ENCODE results near the gene HK1.

Gene HK1

DNA sequence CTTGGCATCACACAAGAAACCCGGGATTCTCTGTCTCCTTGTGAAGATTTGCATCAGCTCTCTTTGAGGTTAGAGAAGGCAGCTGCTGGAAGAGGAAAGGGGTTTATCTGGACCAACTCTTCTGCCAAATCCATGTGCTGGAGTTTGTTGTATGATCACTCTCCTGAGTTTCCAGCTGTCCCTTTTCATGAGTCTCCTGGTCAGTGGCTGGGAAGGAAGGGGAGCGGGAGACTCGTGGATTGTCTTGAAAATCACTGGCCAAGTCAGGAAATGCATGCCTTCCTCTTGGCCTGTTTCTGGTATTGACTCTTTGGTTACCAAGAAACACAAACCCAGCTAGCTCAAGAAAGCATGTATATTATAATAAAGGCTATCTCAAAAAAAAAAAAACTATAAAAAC is 99.6 kb downstream of the HK1 start:
- no peak overlapping the region for H3K4me3 ChIP-seq (ENCODE audit: insufficient read depth, low read depth, low read length, poor library complexity, severe bottlenecking)
- H3K27ac ChIP-seq (ENCODE audit: insufficient read depth, low read length, poor library complexity, severe bottlenecking), result no peak overlapping the region
- no peaks in the 10 kb centered on the region for H3K9me3 ChIP-seq (ENCODE audit: control insufficient read depth, low read length)
- no peak for DNase-seq
- peaks cover 83% of the 10 kb centered on the region for H3K36me3 ChIP-seq (ENCODE audit: control insufficient read depth, insufficient read depth, low read length)
- no peaks in the 10 kb centered on the region for H3K27me3 ChIP-seq (replicated peaks; ENCODE audit: control insufficient read depth, insufficient read depth, low read length, poor library complexity, severe bottlenecking)
- no peaks in the 10 kb centered on the region for H3K4me1 ChIP-seq (ENCODE audit: control insufficient read depth, insufficient read depth, low read length, poor library complexity, severe bottlenecking)

DNA sequence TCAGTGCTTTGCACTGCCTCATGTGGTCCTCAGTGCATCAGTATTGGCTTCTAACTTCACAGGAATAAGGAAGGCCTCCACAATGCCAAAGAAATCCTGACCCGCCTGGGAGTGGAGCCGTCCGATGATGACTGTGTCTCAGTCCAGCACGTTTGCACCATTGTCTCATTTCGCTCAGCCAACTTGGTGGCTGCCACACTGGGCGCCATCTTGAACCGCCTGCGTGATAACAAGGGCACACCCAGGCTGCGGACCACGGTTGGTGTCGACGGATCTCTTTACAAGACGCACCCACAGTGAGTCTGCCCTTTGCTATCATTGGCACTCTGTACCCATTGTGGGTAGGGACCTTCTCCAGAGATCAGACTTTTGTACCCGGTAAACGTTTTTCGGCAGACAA is 101.5 kb downstream of the HK1 start:
- H3K27me3 ChIP-seq (replicated peaks; ENCODE audit: control insufficient read depth, insufficient read depth, low read length, poor library complexity, severe bottlenecking), result no peaks in the 10 kb centered on the region
- no peaks in the 10 kb centered on the region for H3K4me1 ChIP-seq (ENCODE audit: control insufficient read depth, insufficient read depth, low read length, poor library complexity, severe bottlenecking)
- peaks cover 83% of the 10 kb centered on the region for H3K36me3 ChIP-seq (ENCODE audit: control insufficient read depth, insufficient read depth, low read length)
- H3K9me3 ChIP-seq (ENCODE audit: control insufficient read depth, low read length), result no peaks in the 10 kb centered on the region
- H3K4me3 ChIP-seq (ENCODE audit: insufficient read depth, low read depth, low read length, poor library complexity, severe bottlenecking), result no peak overlapping the region
- no peak for DNase-seq
- no peak overlapping the region for H3K27ac ChIP-seq (ENCODE audit: insufficient read depth, low read length, poor library complexity, severe bottlenecking)

DNA sequence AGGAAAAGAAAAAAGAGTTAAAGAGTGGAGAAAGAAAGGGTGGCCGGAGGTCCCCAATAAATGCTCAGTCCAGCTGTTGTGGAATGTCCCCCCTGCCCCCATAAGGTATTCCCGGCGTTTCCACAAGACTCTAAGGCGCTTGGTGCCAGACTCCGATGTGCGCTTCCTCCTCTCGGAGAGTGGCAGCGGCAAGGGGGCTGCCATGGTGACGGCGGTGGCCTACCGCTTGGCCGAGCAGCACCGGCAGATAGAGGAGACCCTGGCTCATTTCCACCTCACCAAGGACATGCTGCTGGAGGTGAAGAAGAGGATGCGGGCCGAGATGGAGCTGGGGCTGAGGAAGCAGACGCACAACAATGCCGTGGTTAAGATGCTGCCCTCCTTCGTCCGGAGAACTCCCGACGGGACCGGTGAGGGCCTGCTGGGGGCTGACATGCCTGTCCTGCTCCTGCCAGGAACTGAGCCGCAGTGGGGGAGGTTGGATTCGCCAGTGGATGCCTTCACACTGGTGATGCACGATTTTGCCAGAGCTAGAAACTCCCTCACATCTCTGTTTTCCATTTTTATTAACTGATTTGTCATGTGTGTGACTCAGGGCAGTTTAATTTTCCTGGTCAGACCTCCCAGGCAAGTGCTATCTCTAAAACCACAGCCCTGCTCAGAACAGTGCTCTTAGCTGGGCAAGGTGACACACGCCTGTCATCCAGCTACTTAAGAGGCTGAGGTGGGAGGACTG is 104.3 kb downstream of the HK1 start:
- Histone ChIP-seq H3K4me1 (ENCODE audit: control insufficient read depth, insufficient read depth, low read length, poor library complexity, severe bottlenecking) (no peaks in the 10 kb centered on the region), H3K27ac (ENCODE audit: insufficient read depth, low read length, poor library complexity, severe bottlenecking) (no peak overlapping the region), H3K9me3 (ENCODE audit: control insufficient read depth, low read length) (no peaks in the 10 kb centered on the region), H3K36me3 (ENCODE audit: control insufficient read depth, insufficient read depth, low read length) (peaks cover 82% of the 10 kb centered on the region), H3K4me3 (ENCODE audit: insufficient read depth, low read depth, low read length, poor library complexity, severe bottlenecking) (no peak overlapping the region), H3K27me3 (replicated peaks; ENCODE audit: control insufficient read depth, insufficient read depth, low read length, poor library complexity, severe bottlenecking) (no peaks in the 10 kb centered on the region)
- no peak for DNase-seq

DNA sequence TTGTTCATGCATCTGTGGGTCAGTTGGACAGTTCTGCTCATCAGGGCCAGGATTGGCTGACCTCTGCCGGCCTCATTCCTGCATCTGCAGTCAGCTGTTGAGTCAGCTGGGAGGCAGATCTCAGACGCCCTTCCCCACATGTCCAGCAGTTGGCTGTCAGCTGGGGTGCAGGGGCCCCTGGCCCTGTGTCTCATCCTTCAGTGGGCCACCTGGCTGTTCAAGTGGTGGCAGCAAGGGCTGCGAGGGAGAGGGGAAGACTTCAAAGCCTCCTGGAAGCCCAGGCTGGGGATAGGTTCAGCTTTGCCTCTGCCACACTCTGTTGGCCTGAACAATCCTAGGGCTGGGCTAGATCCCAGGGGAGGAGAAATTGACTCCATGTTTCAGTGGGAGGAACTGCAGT is 105.3 kb downstream of the HK1 start:
- Histone ChIP-seq H3K27ac (ENCODE audit: insufficient read depth, low read length, poor library complexity, severe bottlenecking) (no peak overlapping the region), H3K36me3 (ENCODE audit: control insufficient read depth, insufficient read depth, low read length) (peaks cover 85% of the 10 kb centered on the region), H3K4me1 (ENCODE audit: control insufficient read depth, insufficient read depth, low read length, poor library complexity, severe bottlenecking) (no peaks in the 10 kb centered on the region), H3K4me3 (ENCODE audit: insufficient read depth, low read depth, low read length, poor library complexity, severe bottlenecking) (no peak overlapping the region), H3K27me3 (replicated peaks; ENCODE audit: control insufficient read depth, insufficient read depth, low read length, poor library complexity, severe bottlenecking) (no peaks in the 10 kb centered on the region), H3K9me3 (ENCODE audit: control insufficient read depth, low read length) (no peaks in the 10 kb centered on the region)
- no peak for DNase-seq

DNA sequence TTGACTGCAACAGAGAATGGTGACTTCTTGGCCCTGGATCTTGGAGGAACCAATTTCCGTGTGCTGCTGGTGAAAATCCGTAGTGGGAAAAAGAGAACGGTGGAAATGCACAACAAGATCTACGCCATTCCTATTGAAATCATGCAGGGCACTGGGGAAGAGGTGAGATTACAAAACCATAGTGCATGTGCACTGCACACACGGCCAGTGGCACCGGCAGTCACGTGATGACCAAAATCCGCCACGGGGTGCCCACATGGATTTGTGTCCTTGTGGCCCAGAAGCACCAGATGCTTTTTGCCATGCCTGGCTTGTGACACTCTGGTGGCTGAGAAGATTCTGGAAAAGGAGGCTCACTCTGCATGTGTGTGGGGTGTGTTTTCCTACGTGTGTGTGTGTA is 106.0 kb downstream of the HK1 start:
- DNase-seq, result no peak
- Histone ChIP-seq H3K9me3 (ENCODE audit: control insufficient read depth, low read length) (no peaks in the 10 kb centered on the region), H3K27ac (ENCODE audit: insufficient read depth, low read length, poor library complexity, severe bottlenecking) (no peak overlapping the region), H3K27me3 (replicated peaks; ENCODE audit: control insufficient read depth, insufficient read depth, low read length, poor library complexity, severe bottlenecking) (no peaks in the 10 kb centered on the region), H3K36me3 (ENCODE audit: control insufficient read depth, insufficient read depth, low read length) (peaks cover 91% of the 10 kb centered on the region), H3K4me3 (ENCODE audit: insufficient read depth, low read depth, low read length, poor library complexity, severe bottlenecking) (no peak overlapping the region), H3K4me1 (ENCODE audit: control insufficient read depth, insufficient read depth, low read length, poor library complexity, severe bottlenecking) (no peaks in the 10 kb centered on the region)

DNA sequence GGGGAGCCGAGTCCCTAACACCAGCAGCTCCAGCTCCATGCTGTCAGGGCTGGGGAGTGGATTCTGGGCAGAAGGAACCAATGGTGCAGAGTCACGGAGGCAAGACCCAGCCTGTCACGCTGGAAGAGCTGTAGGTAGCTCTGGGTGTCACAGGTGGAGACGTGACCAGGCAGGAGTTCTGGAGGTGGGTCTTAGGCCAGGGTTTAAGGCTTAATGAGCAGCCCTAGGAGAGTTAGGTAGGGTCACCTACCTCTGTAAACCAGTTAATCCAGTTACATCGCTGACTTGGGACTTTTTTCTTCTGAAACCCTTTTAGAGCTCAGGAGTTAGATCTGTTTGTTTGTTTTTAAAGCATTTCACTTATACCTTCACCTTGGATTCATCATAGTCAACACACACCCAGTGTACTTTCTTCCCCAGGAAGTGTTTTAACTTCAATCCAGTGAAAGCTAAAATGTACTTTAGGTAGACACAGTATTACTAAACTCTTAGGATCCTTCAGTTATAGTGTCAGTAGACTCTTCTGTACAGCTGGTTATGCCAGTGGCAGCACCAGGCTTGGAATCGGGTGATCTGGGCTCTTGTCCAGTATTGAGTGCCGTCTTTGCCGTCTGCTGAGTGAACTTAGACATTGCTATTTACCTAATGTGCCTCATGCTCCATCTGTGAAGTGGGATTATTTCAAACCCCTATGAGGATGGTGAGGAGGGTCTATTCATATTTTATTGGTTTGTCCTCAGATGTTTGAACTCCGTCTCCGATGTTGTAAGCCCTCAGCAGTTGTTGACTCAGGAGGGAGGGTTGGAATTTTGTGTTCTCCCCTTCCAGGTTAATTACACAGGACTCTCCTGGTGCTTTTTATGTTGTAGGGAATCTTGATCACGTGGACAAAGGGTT is 107.4 kb downstream of the HK1 start:
- Histone ChIP-seq H3K27ac (ENCODE audit: insufficient read depth, low read length, poor library complexity, severe bottlenecking) (no peak overlapping the region), H3K36me3 (ENCODE audit: control insufficient read depth, insufficient read depth, low read length) (peaks cover 91% of the 10 kb centered on the region)

DNA sequence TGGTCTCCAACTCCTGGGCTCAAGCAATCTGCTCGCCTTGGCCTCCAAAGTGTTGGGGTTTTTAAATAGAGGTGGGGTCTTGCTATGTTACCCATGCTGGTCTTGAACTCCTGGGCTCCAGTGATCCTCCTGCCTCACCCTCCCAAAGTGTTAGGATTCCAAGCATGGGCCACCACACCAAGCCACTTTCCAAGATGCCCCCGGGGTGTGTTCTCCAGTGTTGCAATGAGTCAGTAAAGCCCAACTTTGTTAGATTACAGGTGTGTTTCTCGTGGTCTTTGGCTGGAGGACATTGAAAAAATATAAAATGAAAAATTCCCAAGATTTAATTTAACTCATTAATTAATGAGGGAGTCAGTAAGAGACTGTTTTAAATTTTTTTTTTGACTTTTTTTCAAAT is 109.2 kb downstream of the HK1 start:
- Histone ChIP-seq H3K4me1 (ENCODE audit: control insufficient read depth, insufficient read depth, low read length, poor library complexity, severe bottlenecking) (peaks cover 5% of the 10 kb centered on the region), H3K27me3 (replicated peaks; ENCODE audit: control insufficient read depth, insufficient read depth, low read length, poor library complexity, severe bottlenecking) (no peaks in the 10 kb centered on the region), H3K36me3 (ENCODE audit: control insufficient read depth, insufficient read depth, low read length) (peaks cover 85% of the 10 kb centered on the region), H3K9me3 (ENCODE audit: control insufficient read depth, low read length) (no peaks in the 10 kb centered on the region), H3K4me3 (ENCODE audit: insufficient read depth, low read depth, low read length, poor library complexity, severe bottlenecking) (no peak overlapping the region), H3K27ac (ENCODE audit: insufficient read depth, low read length, poor library complexity, severe bottlenecking) (no peak overlapping the region)
- no peak for DNase-seq

More for the DNA sequence above, 107.4 kb downstream of the HK1 start:
- Histone ChIP-seq H3K9me3 (ENCODE audit: control insufficient read depth, low read length) (no peaks in the 10 kb centered on the region), H3K4me1 (ENCODE audit: control insufficient read depth, insufficient read depth, low read length, poor library complexity, severe bottlenecking) (no peaks in the 10 kb centered on the region), H3K4me3 (ENCODE audit: insufficient read depth, low read depth, low read length, poor library complexity, severe bottlenecking) (no peak overlapping the region), H3K27me3 (replicated peaks; ENCODE audit: control insufficient read depth, insufficient read depth, low read length, poor library complexity, severe bottlenecking) (no peaks in the 10 kb centered on the region)
- no peak for DNase-seq

DNA sequence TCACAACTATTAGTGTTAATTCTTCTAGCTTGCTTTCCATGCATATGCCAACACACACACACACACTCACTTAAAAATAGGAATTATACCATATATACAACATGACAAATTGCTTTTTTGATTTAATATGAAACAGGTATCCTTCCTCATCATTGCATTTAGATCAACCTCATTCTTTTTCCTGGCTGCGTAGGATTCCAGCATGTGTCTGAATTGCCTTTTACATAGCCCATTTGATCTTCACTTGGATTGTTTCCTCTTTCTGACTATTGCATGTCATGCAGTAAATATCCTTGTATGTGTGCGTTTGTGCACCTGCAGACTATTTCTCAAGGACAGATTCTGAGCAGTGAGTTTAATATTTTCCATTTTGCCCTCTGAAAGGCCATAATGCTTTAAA is 110.2 kb downstream of the HK1 start:
- no peak overlapping the region for H3K4me3 ChIP-seq (ENCODE audit: insufficient read depth, low read depth, low read length, poor library complexity, severe bottlenecking)
- H3K9me3 ChIP-seq (ENCODE audit: control insufficient read depth, low read length), result no peaks in the 10 kb centered on the region
- H3K27ac ChIP-seq (ENCODE audit: insufficient read depth, low read length, poor library complexity, severe bottlenecking), result no peak overlapping the region
- no peak for DNase-seq
- H3K36me3 ChIP-seq (ENCODE audit: control insufficient read depth, insufficient read depth, low read length), result peaks cover 78% of the 10 kb centered on the region
- no peaks in the 10 kb centered on the region for H3K27me3 ChIP-seq (replicated peaks; ENCODE audit: control insufficient read depth, insufficient read depth, low read length, poor library complexity, severe bottlenecking)
- peaks cover 6% of the 10 kb centered on the region for H3K4me1 ChIP-seq (ENCODE audit: control insufficient read depth, insufficient read depth, low read length, poor library complexity, severe bottlenecking)

DNA sequence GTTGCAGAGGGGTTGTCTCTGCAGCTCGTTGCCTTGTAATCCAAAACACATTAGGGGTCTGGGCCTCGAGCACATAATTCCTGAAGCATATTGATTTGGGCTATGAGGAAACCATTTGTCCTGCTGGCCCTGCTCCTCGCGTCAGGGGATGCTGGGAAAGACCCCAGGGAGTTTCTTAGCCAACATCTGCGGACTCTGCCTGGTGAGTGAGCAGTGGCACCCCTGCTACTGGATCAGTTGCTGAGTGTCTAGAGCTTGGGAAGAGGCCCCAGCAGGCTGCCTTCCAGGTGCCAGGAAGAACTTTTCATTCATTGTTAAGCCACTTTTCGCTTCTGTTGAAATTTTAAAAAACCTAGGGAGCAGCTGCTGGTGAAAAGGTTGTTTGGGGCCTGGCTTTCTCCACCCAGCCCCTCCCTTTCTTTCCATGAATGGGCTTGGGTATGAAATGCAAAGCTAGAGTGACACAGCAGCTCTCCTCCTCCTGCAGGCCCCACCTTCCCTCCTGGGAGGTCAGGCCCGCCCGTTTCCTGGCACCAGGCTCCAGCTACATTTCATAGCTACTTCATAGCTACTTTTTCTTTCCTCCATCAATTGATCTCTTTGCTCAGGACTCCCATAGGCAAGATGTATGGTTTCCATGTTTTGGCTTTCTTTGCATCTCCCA is 111.7 kb downstream of the HK1 start:
- Histone ChIP-seq H3K4me1 (ENCODE audit: control insufficient read depth, insufficient read depth, low read length, poor library complexity, severe bottlenecking) (peaks cover 6% of the 10 kb centered on the region), H3K36me3 (ENCODE audit: control insufficient read depth, insufficient read depth, low read length) (peaks cover 76% of the 10 kb centered on the region), H3K4me3 (ENCODE audit: insufficient read depth, low read depth, low read length, poor library complexity, severe bottlenecking) (no peak overlapping the region), H3K9me3 (ENCODE audit: control insufficient read depth, low read length) (no peaks in the 10 kb centered on the region), H3K27me3 (replicated peaks; ENCODE audit: control insufficient read depth, insufficient read depth, low read length, poor library complexity, severe bottlenecking) (no peaks in the 10 kb centered on the region), H3K27ac (ENCODE audit: insufficient read depth, low read length, poor library complexity, severe bottlenecking) (no peak overlapping the region)
- DNase-seq, result no peak

DNA sequence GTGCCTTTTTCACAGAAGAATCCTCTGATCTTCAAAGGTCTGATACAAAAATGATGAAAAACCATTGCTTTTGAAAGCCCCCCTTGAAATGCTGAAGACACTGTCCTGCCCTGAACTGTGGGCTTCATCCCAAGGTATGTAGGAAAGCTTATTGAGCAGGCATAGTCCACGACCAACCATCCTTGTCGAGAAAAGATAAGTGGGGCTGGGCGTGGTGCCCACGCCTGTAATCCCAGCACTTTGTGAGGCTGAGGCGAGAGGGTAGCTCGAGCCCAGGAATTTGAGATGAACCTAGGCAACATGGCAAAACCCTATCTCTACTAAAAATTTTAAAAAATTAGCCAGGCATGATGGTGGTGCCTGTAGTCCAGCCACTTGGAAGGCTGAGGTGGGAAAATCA is 112.9 kb downstream of the HK1 start:
- Histone ChIP-seq H3K4me3 (ENCODE audit: insufficient read depth, low read depth, low read length, poor library complexity, severe bottlenecking) (no peak overlapping the region), H3K27ac (ENCODE audit: insufficient read depth, low read length, poor library complexity, severe bottlenecking) (no peak overlapping the region), H3K9me3 (ENCODE audit: control insufficient read depth, low read length) (no peaks in the 10 kb centered on the region), H3K27me3 (replicated peaks; ENCODE audit: control insufficient read depth, insufficient read depth, low read length, poor library complexity, severe bottlenecking) (no peaks in the 10 kb centered on the region), H3K36me3 (ENCODE audit: control insufficient read depth, insufficient read depth, low read length) (peaks cover 75% of the 10 kb centered on the region), H3K4me1 (ENCODE audit: control insufficient read depth, insufficient read depth, low read length, poor library complexity, severe bottlenecking) (peaks cover 6% of the 10 kb centered on the region)
- no peak for DNase-seq

All from effector memory CD4-positive, alpha-beta T cell (primary cell).